Measurements from ENCODE around the gene YJU2.
A peak's percentile ranks its signal among the peaks of the same experiment; 100 is the strongest.

The YJU2 gene

GRCh38 chr19:4201798-4202197 is 45.1 kb upstream of the YJU2 start:
- no peaks in the 10 kb centered on the region for H3F3A ChIP-seq (ENCODE audit: control insufficient read depth, insufficient read depth)
- H3K9me3 ChIP-seq (ENCODE audit: control insufficient read depth, insufficient read depth, low read length) = peaks cover 7% of the 10 kb centered on the region
- H3K4me3 ChIP-seq (ENCODE audit: low read length) = no peak overlapping the region
- TF ChIP-seq EZH2phosphoT487 (IDR thresholded peaks at IDR 0.05; ENCODE audit: borderline replicate concordance, low read length) (no peak), CTCF (IDR thresholded peaks at IDR 0.05; ENCODE audit: low read depth, low read length, poor library complexity, severe bottlenecking) (no peak)
- no peak overlapping the region for H3K4me2 ChIP-seq (ENCODE audit: low read length)
- no peaks in the 10 kb centered on the region for H3K9me2 ChIP-seq (replicated peaks; ENCODE audit: control insufficient read depth, low read length)
- H3K36me3 ChIP-seq (ENCODE audit: control insufficient read depth, low read length) = no peaks in the 10 kb centered on the region
- no peaks in the 10 kb centered on the region for H3K79me2 ChIP-seq (ENCODE audit: control insufficient read depth, low read length)
- H3K27me3 ChIP-seq (ENCODE audit: control insufficient read depth, low read length) = peaks cover 3% of the 10 kb centered on the region; the same call in 1 of the 2 replicates
- H3K27ac ChIP-seq (ENCODE audit: low read depth, low read length) = no peak overlapping the region
- no peaks in the 10 kb centered on the region; the same call in 1 of the 2 replicates for H4K20me1 ChIP-seq (ENCODE audit: control insufficient read depth, insufficient read depth, low read depth, low read length)
- H3K4me1 ChIP-seq (ENCODE audit: control insufficient read depth, low read length) = no peaks in the 10 kb centered on the region

GRCh38 chr19:4206818-4207484 is 39.9 kb upstream of the YJU2 start:
- no peak overlapping the region for H3K4me2 ChIP-seq (ENCODE audit: low read length)
- H3K4me1 ChIP-seq (ENCODE audit: control insufficient read depth, low read length) = no peaks in the 10 kb centered on the region
- H3F3A ChIP-seq (ENCODE audit: control insufficient read depth, insufficient read depth) = no peaks in the 10 kb centered on the region
- H3K36me3 ChIP-seq (ENCODE audit: control insufficient read depth, low read length) = no peaks in the 10 kb centered on the region
- H3K9me2 ChIP-seq (replicated peaks; ENCODE audit: control insufficient read depth, low read length) = no peaks in the 10 kb centered on the region
- no peaks in the 10 kb centered on the region for H3K79me2 ChIP-seq (ENCODE audit: control insufficient read depth, low read length)
- TF ChIP-seq EZH2phosphoT487 (IDR thresholded peaks at IDR 0.05; ENCODE audit: borderline replicate concordance, low read length) = no peak
- TF ChIP-seq CTCF (IDR thresholded peaks at IDR 0.05; ENCODE audit: low read depth, low read length, poor library complexity, severe bottlenecking) = peak; percentile 30
- H3K27ac ChIP-seq (ENCODE audit: low read depth, low read length) = no peak overlapping the region
- H4K20me1 ChIP-seq (ENCODE audit: control insufficient read depth, insufficient read depth, low read depth, low read length) = no peaks in the 10 kb centered on the region
- H3K4me3 ChIP-seq (ENCODE audit: low read length) = no peak overlapping the region
- no peaks in the 10 kb centered on the region for H3K27me3 ChIP-seq (ENCODE audit: control insufficient read depth, low read length)
- no peaks in the 10 kb centered on the region for H3K9me3 ChIP-seq (ENCODE audit: control insufficient read depth, insufficient read depth, low read length)

- no peaks in the 10 kb centered on the region for H3K4me1 ChIP-seq (ENCODE audit: control insufficient read depth, low read length)
- H3K36me3 ChIP-seq (ENCODE audit: control insufficient read depth, low read length) = no peaks in the 10 kb centered on the region
- no peaks in the 10 kb centered on the region for H3K79me2 ChIP-seq (ENCODE audit: control insufficient read depth, low read length)
- no peak overlapping the region for H3K27ac ChIP-seq (ENCODE audit: low read depth, low read length)
- no peaks in the 10 kb centered on the region for H3K9me3 ChIP-seq (ENCODE audit: control insufficient read depth, insufficient read depth, low read length)
- no peaks in the 10 kb centered on the region for H3K9me2 ChIP-seq (replicated peaks; ENCODE audit: control insufficient read depth, low read length)
- no peak overlapping the region for H3K4me3 ChIP-seq (ENCODE audit: low read length)
- peak; percentile 45 for TF ChIP-seq CTCF (IDR thresholded peaks at IDR 0.05; ENCODE audit: low read depth, low read length, poor library complexity, severe bottlenecking)
- no peak for TF ChIP-seq EZH2phosphoT487 (IDR thresholded peaks at IDR 0.05; ENCODE audit: borderline replicate concordance, low read length)
- no peaks in the 10 kb centered on the region for H4K20me1 ChIP-seq (ENCODE audit: control insufficient read depth, insufficient read depth, low read depth, low read length)
- no peak overlapping the region for H3K4me2 ChIP-seq (ENCODE audit: low read length)
- no peaks in the 10 kb centered on the region for H3K27me3 ChIP-seq (ENCODE audit: control insufficient read depth, low read length)
- no peaks in the 10 kb centered on the region for H3F3A ChIP-seq (ENCODE audit: control insufficient read depth, insufficient read depth)
Measured at GRCh38 chr19:4208385-4209094, 38.3 kb upstream of the YJU2 start.

Data from DOHH2 (cell line).